ENCODE measurements around the gene NALCN.

Gene NALCN

GRCh38 chr13:101297794-101298193, 118.5 kb downstream of the NALCN start:
- DNase-seq (ENCODE audit: extremely low spot score, insufficient read length, low read depth): no peak
- no peak for FAIRE-seq

- no peak for DNase-seq (ENCODE audit: extremely low spot score, insufficient read length, low read depth)
- no peak for FAIRE-seq
Observed at GRCh38 chr13:101292711-101293110, 123.6 kb downstream of the NALCN start.

- DNase-seq (ENCODE audit: extremely low spot score, insufficient read length, low read depth) (no peak), FAIRE-seq (no peak)
Observed at GRCh38 chr13:101291646-101292515, 124.4 kb downstream of the NALCN start.

- FAIRE-seq: no peak
- DNase-seq (ENCODE audit: extremely low spot score, insufficient read length, low read depth): no peak
Observed at GRCh38 chr13:101291206-101291605, 125.1 kb downstream of the NALCN start.

- FAIRE-seq: no peak
Observed at GRCh38 chr13:101289764-101290163, 126.5 kb downstream of the NALCN start.

GRCh38 chr13:101283782-101284181, 132.5 kb downstream of the NALCN start:
- DNase-seq (ENCODE audit: extremely low spot score, insufficient read length, low read depth): no peak
- no peak for FAIRE-seq

More at GRCh38 chr13:101289764-101290163, 126.5 kb downstream of the NALCN start:
- no peak for DNase-seq (ENCODE audit: extremely low spot score, insufficient read length, low read depth)

GRCh38 chr13:101272886-101273285, 143.4 kb downstream of the NALCN start:
- FAIRE-seq (no peak), DNase-seq (ENCODE audit: extremely low spot score, insufficient read length, low read depth) (no peak)

GRCh38 chr13:101271681-101272245, 144.5 kb downstream of the NALCN start:
- DNase-seq (ENCODE audit: extremely low spot score, insufficient read length, low read depth): no peak
- FAIRE-seq: no peak

GRCh38 chr13:101267656-101268055, 148.7 kb downstream of the NALCN start:
- FAIRE-seq (no peak), DNase-seq (ENCODE audit: extremely low spot score, insufficient read length, low read depth) (no peak)

GRCh38 chr13:101265934-101266333, 150.4 kb downstream of the NALCN start:
- DNase-seq (ENCODE audit: extremely low spot score, insufficient read length, low read depth) (no peak), FAIRE-seq (no peak)

GRCh38 chr13:101264931-101265330, 151.4 kb downstream of the NALCN start:
- no peak for DNase-seq (ENCODE audit: extremely low spot score, insufficient read length, low read depth)

GRCh38 chr13:101262306-101262705, 154.0 kb downstream of the NALCN start:
- DNase-seq (ENCODE audit: extremely low spot score, insufficient read length, low read depth) (no peak), FAIRE-seq (peak; percentile 85)

More at GRCh38 chr13:101264931-101265330, 151.4 kb downstream of the NALCN start:
- FAIRE-seq: no peak

GRCh38 chr13:101258509-101258908, 157.8 kb downstream of the NALCN start:
- FAIRE-seq (no peak), DNase-seq (ENCODE audit: extremely low spot score, insufficient read length, low read depth) (no peak)

- peak; percentile 95 for FAIRE-seq
Observed at GRCh38 chr13:101258071-101258470, 158.2 kb downstream of the NALCN start.

GRCh38 chr13:101248739-101249514, 167.4 kb downstream of the NALCN start:
- DNase-seq (ENCODE audit: extremely low spot score, insufficient read length, low read depth) (no peak), FAIRE-seq (no peak)

More at GRCh38 chr13:101258071-101258470, 158.2 kb downstream of the NALCN start:
- peak; percentile 30 for DNase-seq (ENCODE audit: extremely low spot score, insufficient read length, low read depth)

- DNase-seq (ENCODE audit: extremely low spot score, insufficient read length, low read depth) (no peak), FAIRE-seq (no peak)
Observed at GRCh38 chr13:101242720-101243119, 173.6 kb downstream of the NALCN start.

GRCh38 chr13:101238555-101238954, 177.8 kb downstream of the NALCN start:
- DNase-seq (ENCODE audit: extremely low spot score, insufficient read length, low read depth) (no peak), FAIRE-seq (no peak)

GRCh38 chr13:101231751-101232428, 184.4 kb downstream of the NALCN start:
- FAIRE-seq: no peak
- DNase-seq (ENCODE audit: extremely low spot score, insufficient read length, low read depth): no peak

GRCh38 chr13:101230271-101230890, 185.9 kb downstream of the NALCN start:
- DNase-seq (ENCODE audit: extremely low spot score, insufficient read length, low read depth): no peak
- FAIRE-seq: no peak
